Prostate gland (tissue), 2 donors: ENCODE results near the gene PTPRD.

Source experiments
- CTCF ChIP-seq, 4 experiments: fragments of 200-600 bp in 2 of 4; fragments of 450-650 bp in 2 of 4; sonication (generic) in 2 of 4; IDR thresholded peaks; 1 replicate in 3 of 4; 2 replicates in 1 of 4; pipeline ENCODE4 v1.5.1; 2016 to 2019; ENCODE audit warnings: antibody characterized with exemption in 4 of 4, mild to moderate bottlenecking in 2 of 4, moderate library complexity in 2 of 4
- POLR2A ChIP-seq: fragments of 450-650 bp; IDR thresholded peaks from one replicate; pipeline ENCODE4 v1.6.1; 2016; ENCODE audit warnings: antibody characterized with exemption, mild to moderate bottlenecking

GRCh38 chr9:8412327-8412726 lies 2200.5 kb downstream of the PTPRD start:
- TF ChIP-seq POLR2A (no peak), CTCF (IDR thresholded peaks at IDR 0.05) (no peak)
